Osteocyte (in vitro differentiated cells): ENCODE measurements around the gene ZSWIM8. TPM values are rescaled to one million over a fixed set of nuclear protein-coding genes. Genes with fewer than 3 reads are reported as not detected.

ENCODE experiments used
- DNase-seq: peaks from one replicate; pipeline ENCODE4 v3.0.0; 2021; ENCODE audit warnings: mixed read lengths; ENCODE audit not compliant: unreplicated experiment; ENCODE audit errors: extremely low spot score
- H3K27ac Mint-ChIP-seq: one replicate; pipeline ENCODE4 v1.8.0; 2021; ENCODE audit warnings: mild to moderate bottlenecking, mixed read lengths; ENCODE audit not compliant: unreplicated experiment
- H3K27me3 Mint-ChIP-seq: one replicate; pipeline ENCODE4 v1.8.0; 2021; ENCODE audit warnings: mixed read lengths; ENCODE audit not compliant: unreplicated experiment
- H3K36me3 Mint-ChIP-seq: one replicate; pipeline ENCODE4 v1.8.0; 2021; ENCODE audit warnings: mixed read lengths; ENCODE audit not compliant: unreplicated experiment
- H3K4me1 Mint-ChIP-seq: one replicate; pipeline ENCODE4 v1.8.0; 2021; ENCODE audit warnings: mixed read lengths; ENCODE audit not compliant: unreplicated experiment
- H3K4me3 Mint-ChIP-seq: one replicate; pipeline ENCODE4 v1.8.0; 2021; ENCODE audit warnings: mild to moderate bottlenecking, moderate library complexity, mixed read lengths; ENCODE audit not compliant: unreplicated experiment
- H3K9me3 Mint-ChIP-seq: one replicate; pipeline ENCODE4 v1.8.0; 2021; ENCODE audit warnings: mixed read lengths; ENCODE audit not compliant: unreplicated experiment
- CTCF ChIP-seq: fragments of 200-600 bp; sonication (generic); IDR thresholded peaks from 2 replicates; pipeline ENCODE4 v1.5.0; 2021; ENCODE audit warnings: antibody characterized with exemption, mild to moderate bottlenecking, moderate library complexity
- total RNA-seq: library from RNA; stranded (reverse); gene quantifications from 2 replicates; pipeline ENCODE4 v1.2.1, GENCODE V29; 2021

The ZSWIM8 gene
- total RNA-seq, 1 donor from 2014 or later, result 186 TPM

DNA sequence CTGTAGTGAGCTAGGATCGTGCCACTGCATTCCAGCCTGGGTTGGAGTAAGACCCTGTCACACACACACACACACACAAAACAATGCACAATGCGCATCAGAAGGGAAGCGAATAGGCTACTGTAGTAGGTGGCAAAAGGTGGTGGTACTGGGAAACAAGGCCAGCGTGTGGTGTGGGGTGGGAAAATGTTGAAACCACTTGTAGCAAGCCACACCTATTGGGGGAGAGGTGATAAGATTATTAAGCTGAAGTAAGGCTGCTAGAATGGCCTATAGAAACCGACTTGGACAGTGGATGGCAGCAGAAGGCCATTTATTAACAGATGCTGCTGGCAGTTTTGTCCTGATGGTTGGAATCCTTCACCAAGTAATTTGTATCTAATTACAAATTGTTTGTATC, 10.8 kb upstream of the ZSWIM8 start:
- Mint-ChIP-seq H3K27me3 (no peaks in the 10 kb centered on the region), H3K9me3 (no peaks in the 10 kb centered on the region), H3K4me3 (peak overlapping the region; percentile 57), H3K27ac (no peak overlapping the region), H3K36me3 (peaks cover 22% of the 10 kb centered on the region), H3K4me1 (peaks cover 35% of the 10 kb centered on the region)
- peak; percentile 26 for TF ChIP-seq CTCF
- no peak for DNase-seq

GRCh38 chr10:73779018-73779417, 6.4 kb upstream of the ZSWIM8 start:
- H3K27me3 Mint-ChIP-seq, result no peaks in the 10 kb centered on the region
- H3K9me3 Mint-ChIP-seq, result no peaks in the 10 kb centered on the region
- no peak overlapping the region for H3K27ac Mint-ChIP-seq
- DNase-seq, result no peak
- H3K4me1 Mint-ChIP-seq, result peaks cover 46% of the 10 kb centered on the region
- no peak for TF ChIP-seq CTCF
- H3K4me3 Mint-ChIP-seq, result no peak overlapping the region
- H3K36me3 Mint-ChIP-seq, result peaks cover 12% of the 10 kb centered on the region

DNA sequence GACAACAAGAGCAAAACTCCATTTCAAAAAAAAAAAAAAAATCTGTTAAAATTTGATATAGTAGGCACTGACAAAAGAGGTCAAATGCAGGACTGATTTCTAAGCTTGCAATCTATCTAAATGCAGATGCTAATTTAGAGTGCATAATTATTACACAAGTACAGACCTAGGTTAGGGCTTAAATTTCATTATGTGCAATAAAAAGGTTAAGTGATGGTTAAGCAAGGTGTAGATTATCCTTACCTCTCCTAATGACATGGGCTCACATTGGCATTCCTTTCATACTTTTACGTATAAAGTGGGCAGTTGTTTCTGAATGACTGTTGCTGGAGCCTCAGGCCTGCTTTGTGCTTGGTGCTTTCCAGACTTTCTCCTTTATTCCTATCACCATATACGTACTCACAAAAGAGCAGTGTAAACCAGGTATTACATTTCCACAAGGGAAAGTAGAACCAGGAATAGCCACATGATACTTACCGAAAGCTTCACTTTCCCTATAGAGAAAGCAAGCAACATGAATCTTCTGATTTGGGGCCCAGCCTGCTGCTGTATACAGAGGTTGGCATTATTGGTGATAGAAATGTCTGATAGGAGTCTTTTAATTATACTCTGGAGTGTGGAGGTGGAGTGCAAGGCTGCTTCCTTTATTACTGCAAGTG, 5.7 kb upstream of the ZSWIM8 start:
- Mint-ChIP-seq H3K4me1 (peaks cover 44% of the 10 kb centered on the region), H3K4me3 (peak overlapping the region; percentile 97), H3K9me3 (no peaks in the 10 kb centered on the region), H3K27ac (peak overlapping the region; percentile 36), H3K36me3 (peaks cover 12% of the 10 kb centered on the region), H3K27me3 (no peaks in the 10 kb centered on the region)
- TF ChIP-seq CTCF, result no peak
- DNase-seq, result no peak

GRCh38 chr10:73780301-73780700, 5.1 kb upstream of the ZSWIM8 start:
- no peak for DNase-seq
- Mint-ChIP-seq H3K4me3 (peak overlapping the region; percentile 97), H3K27ac (peak overlapping the region; percentile 99), H3K36me3 (peaks cover 9% of the 10 kb centered on the region), H3K4me1 (peaks cover 42% of the 10 kb centered on the region), H3K27me3 (no peaks in the 10 kb centered on the region), H3K9me3 (no peaks in the 10 kb centered on the region)
- TF ChIP-seq CTCF, result no peak

DNA sequence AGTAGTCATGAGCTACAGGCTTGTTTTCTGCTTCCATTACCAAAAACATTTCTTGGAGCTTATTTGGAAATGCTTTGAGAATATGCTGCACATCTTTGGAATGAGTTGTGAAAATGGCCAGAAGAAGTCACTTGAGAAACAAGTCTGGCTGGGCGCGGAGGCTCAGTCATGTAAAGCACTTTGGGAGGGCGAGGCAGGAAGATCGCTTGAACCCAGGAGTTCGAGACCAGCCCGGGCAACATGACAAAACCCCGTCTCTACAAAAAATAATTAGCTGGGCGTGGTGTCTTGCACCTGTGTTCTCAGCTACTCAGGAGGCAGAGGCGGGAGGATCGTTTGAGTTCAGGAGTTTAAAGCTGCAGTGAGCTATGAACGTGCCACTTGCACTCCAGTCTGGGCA, 4.4 kb upstream of the ZSWIM8 start:
- no peaks in the 10 kb centered on the region for H3K27me3 Mint-ChIP-seq
- peak overlapping the region; percentile 99 for H3K27ac Mint-ChIP-seq
- peak overlapping the region; percentile 97 for H3K4me3 Mint-ChIP-seq
- peaks cover 3% of the 10 kb centered on the region for H3K36me3 Mint-ChIP-seq
- DNase-seq, result no peak
- H3K4me1 Mint-ChIP-seq, result peaks cover 37% of the 10 kb centered on the region
- TF ChIP-seq CTCF, result no peak
- no peaks in the 10 kb centered on the region for H3K9me3 Mint-ChIP-seq
